WTC11 (cell line): Measurements from ENCODE around the gene TEX28. TPM values are rescaled to one million over a fixed set of nuclear protein-coding genes. Genes with fewer than 3 reads are reported as not detected.

Experiments
- ATAC-seq: fragments of 200-7000 bp; cut with Tn5 transposase; 2 replicates; pipeline ENCODE4 v1.10.0; 2021; ENCODE audit warnings: mild to moderate bottlenecking, moderate library complexity
- CTCF ChIA-PET: fragments of 300-600 bp; sonication (Branson Sonifier 250); formaldehyde crosslinking; loops from one replicate; lab custom pipeline; 2021; ENCODE audit warnings: antibody characterized with exemption; lab: Charles Lee
- POLR2A ChIA-PET: fragments of 350-600 bp; sonication (Branson Sonifier 250); formaldehyde crosslinking; loops from one replicate; lab custom pipeline; 2021; ENCODE audit warnings: antibody characterized with exemption; lab: Charles Lee
- DNase-seq: peaks from one replicate; pipeline ENCODE4 v3.0.0; 2021; ENCODE audit warnings: low spot score
- H3K27ac Mint-ChIP-seq: 2 replicates; pipeline ENCODE4 v1.8.0; 2021; ENCODE audit warnings: mixed read lengths
- H3K27me3 Mint-ChIP-seq: 2 replicates; pipeline ENCODE4 v1.8.0; 2021; ENCODE audit warnings: low read depth, mild to moderate bottlenecking, moderate library complexity, mixed read lengths
- H3K36me3 Mint-ChIP-seq: 2 replicates; pipeline ENCODE4 v1.8.0; 2021; ENCODE audit warnings: mixed read lengths
- H3K4me1 Mint-ChIP-seq: 2 replicates; pipeline ENCODE4 v1.8.0; 2022; ENCODE audit warnings: mixed read lengths
- H3K4me3 Mint-ChIP-seq: 2 replicates; pipeline ENCODE4 v1.8.0; 2021; ENCODE audit warnings: mild to moderate bottlenecking, moderate library complexity, mixed read lengths
- H3K9me3 Mint-ChIP-seq: 2 replicates; pipeline ENCODE4 v1.8.0; 2021; ENCODE audit warnings: mixed read lengths
- ATF3 ChIP-seq: sonication (generic); formaldehyde crosslinking; conservative IDR thresholded peaks from 2 replicates; pipeline ENCODE4 v1.8.1; 2022; ENCODE audit warnings: mild to moderate bottlenecking, missing genetic modification reagents
- ATF6 ChIP-seq: sonication (generic); formaldehyde crosslinking; IDR thresholded peaks from 2 replicates; pipeline ENCODE4 v1.8.1; 2023; ENCODE audit warnings: mild to moderate bottlenecking, missing genetic modification reagents
- CBFB ChIP-seq: sonication (generic); formaldehyde crosslinking; IDR thresholded peaks from 2 replicates; pipeline ENCODE4 v1.8.1; 2022; ENCODE audit warnings: mild to moderate bottlenecking, low read depth, missing genetic modification reagents
- E2F4 ChIP-seq: sonication (generic); formaldehyde crosslinking; IDR thresholded peaks from 2 replicates; pipeline ENCODE4 v1.8.1; 2022; ENCODE audit warnings: low read depth, mild to moderate bottlenecking, moderate library complexity, missing genetic modification reagents, borderline replicate concordance
- ELF4 ChIP-seq: sonication (generic); formaldehyde crosslinking; IDR thresholded peaks from 2 replicates; pipeline ENCODE4 v1.8.1; 2022; ENCODE audit warnings: low read depth, mild to moderate bottlenecking, moderate library complexity, missing genetic modification reagents
- EMX1 ChIP-seq: fragments of 250-450 bp; sonication (Bioruptor Pico); IDR thresholded peaks from 2 replicates; pipeline ENCODE4 v1.8.0; 2021; ENCODE audit warnings: mild to moderate bottlenecking
- ERG ChIP-seq: fragments of 250-450 bp; sonication (Bioruptor Pico); IDR thresholded peaks from 2 replicates; pipeline ENCODE4 v1.8.0; 2021; ENCODE audit warnings: mild to moderate bottlenecking
- FOXP1 ChIP-seq: sonication (generic); formaldehyde crosslinking; IDR thresholded peaks from 2 replicates; pipeline ENCODE4 v1.8.0; 2022; ENCODE audit warnings: missing genetic modification reagents, mild to moderate bottlenecking, moderate library complexity, borderline replicate concordance
- GABPB1 ChIP-seq: sonication (generic); formaldehyde crosslinking; IDR thresholded peaks from 2 replicates; pipeline ENCODE4 v1.8.1; 2023; ENCODE audit warnings: mild to moderate bottlenecking, missing genetic modification reagents
- IRF2 ChIP-seq: sonication (generic); formaldehyde crosslinking; IDR thresholded peaks from 2 replicates; pipeline ENCODE4 v1.8.0; 2022; ENCODE audit warnings: low read depth, missing genetic modification reagents, borderline replicate concordance
- MLX ChIP-seq: sonication (generic); formaldehyde crosslinking; IDR thresholded peaks from 2 replicates; pipeline ENCODE4 v1.8.1; 2023; ENCODE audit warnings: mild to moderate bottlenecking, missing genetic modification reagents, moderate library complexity
- MXD4 ChIP-seq: fragments of 250-450 bp; sonication (Bioruptor Pico); IDR thresholded peaks from 2 replicates; pipeline ENCODE4 v1.8.0; 2021; ENCODE audit warnings: mild to moderate bottlenecking, moderate library complexity, borderline replicate concordance
- NR1H2 ChIP-seq: sonication (generic); formaldehyde crosslinking; IDR thresholded peaks from 2 replicates; pipeline ENCODE4 v1.9.0; 2021; ENCODE audit warnings: mild to moderate bottlenecking, moderate library complexity, missing genetic modification reagents
- SOX15 ChIP-seq: fragments of 250-450 bp; sonication (Bioruptor Pico); IDR thresholded peaks from 2 replicates; pipeline ENCODE4 v1.9.0; 2021; ENCODE audit warnings: mild to moderate bottlenecking
- TEAD1 ChIP-seq: sonication (generic); formaldehyde crosslinking; IDR thresholded peaks from 2 replicates; pipeline ENCODE4 v1.8.0; 2022; ENCODE audit warnings: mild to moderate bottlenecking, missing genetic modification reagents
- TEAD4 ChIP-seq: sonication (generic); formaldehyde crosslinking; IDR thresholded peaks from 2 replicates; pipeline ENCODE4 v1.8.0; 2022; ENCODE audit warnings: mild to moderate bottlenecking, missing genetic modification reagents
- ZNF232 ChIP-seq: sonication (generic); formaldehyde crosslinking; IDR thresholded peaks from 2 replicates; pipeline ENCODE4 v1.8.0; 2022; ENCODE audit warnings: mild to moderate bottlenecking, missing genetic modification reagents
- ZNF263 ChIP-seq: sonication (generic); formaldehyde crosslinking; IDR thresholded peaks from 2 replicates; pipeline ENCODE4 v1.8.1; 2022; ENCODE audit warnings: low read depth, mild to moderate bottlenecking, moderate library complexity, missing genetic modification reagents
- ZNF423 ChIP-seq: fragments of 250-450 bp; sonication (Bioruptor Pico); IDR thresholded peaks from 2 replicates; pipeline ENCODE4 v2.1.2; 2022; ENCODE audit warnings: mild to moderate bottlenecking, moderate library complexity
- ZNF671 ChIP-seq: fragments of 250-450 bp; sonication (Bioruptor Pico); IDR thresholded peaks from 2 replicates; pipeline ENCODE4 v1.8.0; 2021; ENCODE audit warnings: mild to moderate bottlenecking
- total RNA-seq: library from RNA; stranded (reverse); gene quantifications from 3 replicates; pipeline ENCODE4 v1.2.3, GENCODE V29; 2021

Gene TEX28
- total RNA-seq, 1 experiment from 2014 or later: not detected

GRCh38 chrX:154329294-154329693 is 34.4 kb upstream of the TEX28 start (continued):
- TF ChIP-seq ATF3 (CRISPR knock-in tag) (no peak), EMX1 (CRISPR knock-in tag) (no peak), NR1H2 (CRISPR knock-in tag) (no peak), ZNF671 (no peak), CBFB (CRISPR knock-in tag) (no peak)

- H3K4me3 Mint-ChIP-seq: no peak overlapping the region
- POLR2A ChIA-PET: no interaction called here
These were observed 33.7 kb upstream of the TEX28 start for GRCh38 chrX:154328646-154329045.

GRCh38 chrX:154327038-154327820 is 32.3 kb upstream of the TEX28 start:
- CTCF ChIA-PET: no interaction called here

More at GRCh38 chrX:154328646-154329045, 33.7 kb upstream of the TEX28 start:
- no peak for ATAC-seq
- no peaks in the 10 kb centered on the region for H3K4me1 Mint-ChIP-seq
- no peak overlapping the region for H3K27ac Mint-ChIP-seq
- H3K9me3 Mint-ChIP-seq: no peaks in the 10 kb centered on the region
- CTCF ChIA-PET: interaction anchor here (1.5 kb wide), 1 partner anchor 11 kb away, joined by 4 read pairs; no protein-coding TSS in a partner anchor
- no peaks in the 10 kb centered on the region for H3K36me3 Mint-ChIP-seq
- DNase-seq: no peak
- TF ChIP-seq FOXP1 (CRISPR knock-in tag) (no peak), TEAD4 (CRISPR knock-in tag) (no peak), MXD4 (CRISPR knock-in tag) (no peak), ZNF423 (CRISPR knock-in tag) (no peak), CBFB (CRISPR knock-in tag) (no peak), E2F4 (CRISPR knock-in tag) (no peak), ZNF232 (no peak)
- H3K27me3 Mint-ChIP-seq: no peaks in the 10 kb centered on the region

GRCh38 chrX:154325541-154325940 is 30.6 kb upstream of the TEX28 start:
- ChIA-PET CTCF (no interaction called here), POLR2A (no interaction called here)
- Mint-ChIP-seq H3K27ac (no peak overlapping the region), H3K9me3 (no peaks in the 10 kb centered on the region), H3K4me3 (no peak overlapping the region), H3K4me1 (no peaks in the 10 kb centered on the region), H3K36me3 (no peaks in the 10 kb centered on the region), H3K27me3 (no peaks in the 10 kb centered on the region)
- ATAC-seq (no peak), DNase-seq (no peak)
- TF ChIP-seq MLX (no peak), ATF6 (CRISPR knock-in tag) (no peak), SOX15 (CRISPR knock-in tag) (no peak), E2F4 (CRISPR knock-in tag) (no peak), ELF4 (CRISPR knock-in tag) (no peak), TEAD1 (CRISPR knock-in tag) (no peak), GABPB1 (CRISPR knock-in tag) (no peak), IRF2 (no peak), FOXP1 (CRISPR knock-in tag) (no peak), ZNF263 (CRISPR knock-in tag) (no peak)

More at GRCh38 chrX:154327038-154327820, 32.3 kb upstream of the TEX28 start:
- no peaks in the 10 kb centered on the region for H3K4me1 Mint-ChIP-seq
- no peak for TF ChIP-seq ERG (CRISPR knock-in tag)
- no peak for TF ChIP-seq TEAD1 (CRISPR knock-in tag)
- no peak overlapping the region for H3K4me3 Mint-ChIP-seq
- POLR2A ChIA-PET: no interaction called here
- no peaks in the 10 kb centered on the region for H3K36me3 Mint-ChIP-seq
- no peaks in the 10 kb centered on the region for H3K27me3 Mint-ChIP-seq
- H3K9me3 Mint-ChIP-seq: no peaks in the 10 kb centered on the region
- DNase-seq: no peak
- ATAC-seq: no peak
- no peak overlapping the region for H3K27ac Mint-ChIP-seq
